GM12892 (cell line): Measurements from ENCODE around the gene SHISA8.

Experiments used
- DNase-seq: peaks from one replicate; pipeline ENCODE4 v3.0.0; 2011; ENCODE audit not compliant: insufficient read length
- FAIRE-seq: peaks from 2 replicates; lab custom pipeline; 2011; peaks lifted over from hg19 to GRCh38; lab: Jason Lieb, UNC
- POLR2A ChIP-seq: IDR thresholded peaks from 2 replicates; pipeline ENCODE4 v1.6.1; 2011; ENCODE audit warnings: low read depth, low read length, control low read depth
- POLR2AphosphoS5 ChIP-seq: IDR thresholded peaks from 2 replicates; pipeline ENCODE4 v1.6.1; 2011; ENCODE audit warnings: low read depth, low read length, control low read depth
- TAF1 ChIP-seq: IDR thresholded peaks from 2 replicates; pipeline ENCODE4 v1.6.1; 2011; ENCODE audit warnings: low read depth, mild to moderate bottlenecking, control low read depth, low read length, borderline replicate concordance

The SHISA8 gene

DNA sequence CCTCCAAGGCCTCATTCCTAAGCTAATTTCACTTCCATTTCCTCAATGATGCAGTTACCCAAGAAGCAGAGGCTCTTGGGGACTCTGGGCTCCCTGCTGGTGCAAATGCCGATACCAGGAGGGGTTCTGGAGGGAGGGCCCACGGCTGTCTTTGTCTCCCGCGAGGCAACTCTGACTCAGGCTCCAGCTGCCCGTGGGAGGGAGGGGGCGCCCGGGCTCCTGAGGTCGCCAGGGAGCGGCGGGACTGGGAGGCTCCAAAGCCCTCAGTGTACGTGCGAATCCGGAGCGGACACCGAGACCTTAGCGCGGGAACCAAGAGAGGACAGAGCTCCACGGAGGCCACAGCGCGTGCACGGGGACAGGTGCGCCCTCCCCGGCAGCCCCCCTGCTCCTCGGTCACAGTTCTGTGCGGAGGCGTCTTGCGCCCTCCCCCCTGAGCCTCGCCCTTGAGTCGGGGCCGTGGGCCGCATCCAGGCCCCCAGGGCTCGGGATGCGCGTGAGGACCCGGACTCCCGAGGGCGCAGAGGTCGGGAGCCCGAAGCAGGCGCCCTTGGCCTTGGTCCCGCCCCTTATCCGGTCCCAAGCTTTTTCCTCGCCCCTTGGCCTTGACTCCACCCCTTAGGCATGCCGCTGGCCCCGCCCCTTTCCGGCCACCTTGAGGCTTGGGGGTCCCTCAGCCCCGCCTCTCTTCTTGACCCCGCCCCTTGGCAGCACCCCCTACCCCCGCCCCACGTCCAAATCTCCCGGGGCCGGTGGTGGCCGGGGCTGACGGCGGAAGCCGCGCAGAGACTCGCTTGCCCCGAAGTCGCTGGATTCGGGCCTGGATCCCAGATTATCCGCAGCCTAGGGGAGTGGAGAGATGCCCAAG lies 4.7 kb upstream of the SHISA8 start:
- no peak for FAIRE-seq
- TF ChIP-seq POLR2AphosphoS5 = peak; percentile 55; the same call in 1 of the 2 replicates
- TF ChIP-seq TAF1 = no peak
- TF ChIP-seq POLR2A = peak; percentile 65
- DNase-seq = peak; percentile 77

DNA sequence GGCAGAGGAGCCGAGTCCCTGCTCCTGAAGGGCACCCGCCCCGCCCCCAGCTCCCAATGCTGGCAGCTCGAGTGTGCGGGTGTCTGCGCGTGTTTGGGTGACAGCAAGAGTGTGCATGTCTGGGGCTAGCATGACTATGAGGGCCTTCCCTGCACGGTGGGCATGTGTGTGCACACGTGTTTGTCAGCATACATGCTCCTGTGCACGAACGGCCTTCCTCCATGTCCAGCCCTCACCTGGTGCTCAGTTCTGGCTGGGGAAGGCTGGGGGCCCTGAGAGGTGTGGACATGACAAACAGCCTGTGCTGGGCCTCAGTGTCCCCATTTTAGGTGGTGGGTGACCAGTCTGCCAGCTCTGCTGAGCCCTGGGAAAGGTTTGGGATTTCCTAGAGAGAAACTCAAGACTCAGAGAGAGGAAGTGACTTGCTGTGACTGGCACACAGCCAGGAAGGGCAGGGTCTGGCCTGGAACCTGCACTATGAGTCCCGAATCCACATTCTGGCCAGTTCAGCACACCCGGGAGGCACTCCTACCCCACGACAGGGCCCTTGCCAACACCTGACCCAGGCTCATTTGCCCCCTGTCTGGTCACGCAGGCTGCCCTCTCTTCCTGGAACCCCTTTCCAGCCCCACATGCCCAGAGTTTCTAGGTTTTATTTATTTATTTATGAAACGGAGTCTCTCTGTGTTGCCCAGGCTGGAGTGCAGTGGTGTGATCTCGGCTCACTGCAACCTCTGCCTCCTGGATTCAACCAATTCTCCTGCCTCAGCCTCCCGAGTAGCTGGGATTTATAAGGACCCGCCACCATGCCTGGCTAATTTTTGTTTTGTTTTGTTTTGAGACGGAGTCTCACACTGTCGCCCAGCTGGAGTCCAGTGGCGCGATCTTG lies 3.3 kb upstream of the SHISA8 start:
- no peak for DNase-seq
- peak; percentile 89 for FAIRE-seq

DNA sequence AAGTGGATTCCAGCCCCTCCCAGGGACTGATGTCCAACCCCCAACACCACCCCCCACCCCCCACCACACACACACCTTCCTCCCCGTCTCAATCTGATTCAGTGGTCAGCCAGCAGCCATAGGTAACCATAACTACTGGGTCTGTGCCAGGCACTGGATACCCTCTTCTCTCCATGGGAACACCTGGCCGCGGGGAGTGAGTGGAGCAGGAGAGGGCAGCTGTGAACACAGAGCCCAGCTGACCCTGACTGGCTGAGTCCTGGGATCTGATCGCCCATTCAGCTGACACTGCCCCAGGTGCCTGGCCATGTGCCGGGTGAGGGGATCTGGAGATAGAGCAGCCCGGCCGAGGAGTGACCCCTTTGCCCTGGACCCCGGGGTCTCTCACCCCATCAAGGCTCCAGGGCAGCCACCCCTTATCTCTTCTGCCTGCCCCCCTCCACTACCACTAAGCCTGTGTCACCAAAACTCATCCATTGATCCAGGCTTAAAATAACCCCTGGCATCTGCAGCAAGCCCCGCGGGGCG lies 2.6 kb upstream of the SHISA8 start:
- no peak for FAIRE-seq
- TF ChIP-seq TAF1 (no peak), POLR2AphosphoS5 (0 out of 2 replicates have a peak, but pooled peaks have one; percentile 3)
- DNase-seq = no peak

More for the DNA sequence above, 3.3 kb upstream of the SHISA8 start:
- TF ChIP-seq POLR2AphosphoS5 (peak; percentile 48; the same call in 1 of the 2 replicates), POLR2A (peak; percentile 31; the same call in 1 of the 2 replicates), TAF1 (no peak)

DNA sequence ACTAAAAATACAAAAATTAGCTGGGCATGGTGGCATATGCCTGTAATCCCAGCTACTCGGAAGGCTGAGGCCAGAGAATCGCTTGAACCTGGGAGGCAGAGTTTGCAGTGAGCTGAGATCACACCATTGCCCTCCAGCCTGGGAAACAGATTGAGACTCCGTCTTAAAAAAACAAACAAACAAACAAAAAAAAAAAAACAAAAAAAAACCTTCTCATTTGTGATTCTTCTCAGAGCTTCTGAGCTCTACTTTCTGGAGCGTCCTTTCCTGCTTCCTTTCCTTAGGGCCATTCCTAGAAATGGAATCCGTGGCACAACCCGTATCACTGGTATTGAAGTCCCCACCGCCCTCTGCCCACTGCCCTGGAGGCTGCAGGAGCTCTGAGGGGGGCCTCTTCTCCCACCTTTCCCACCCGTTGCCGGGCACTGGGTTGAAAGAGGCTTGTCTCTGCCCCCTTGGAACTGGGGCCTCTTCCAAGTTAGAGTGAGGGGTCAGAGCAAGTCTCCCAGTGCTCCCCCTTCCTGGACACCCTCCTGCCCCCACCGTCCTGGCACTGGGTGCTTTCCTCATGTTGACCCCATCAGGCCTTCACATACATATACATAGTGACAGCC lies 2.0 kb upstream of the SHISA8 start:
- TF ChIP-seq TAF1 = no peak
- TF ChIP-seq POLR2AphosphoS5 = no peak
- no peak for TF ChIP-seq POLR2A
- DNase-seq (no peak), FAIRE-seq (no peak)

DNA sequence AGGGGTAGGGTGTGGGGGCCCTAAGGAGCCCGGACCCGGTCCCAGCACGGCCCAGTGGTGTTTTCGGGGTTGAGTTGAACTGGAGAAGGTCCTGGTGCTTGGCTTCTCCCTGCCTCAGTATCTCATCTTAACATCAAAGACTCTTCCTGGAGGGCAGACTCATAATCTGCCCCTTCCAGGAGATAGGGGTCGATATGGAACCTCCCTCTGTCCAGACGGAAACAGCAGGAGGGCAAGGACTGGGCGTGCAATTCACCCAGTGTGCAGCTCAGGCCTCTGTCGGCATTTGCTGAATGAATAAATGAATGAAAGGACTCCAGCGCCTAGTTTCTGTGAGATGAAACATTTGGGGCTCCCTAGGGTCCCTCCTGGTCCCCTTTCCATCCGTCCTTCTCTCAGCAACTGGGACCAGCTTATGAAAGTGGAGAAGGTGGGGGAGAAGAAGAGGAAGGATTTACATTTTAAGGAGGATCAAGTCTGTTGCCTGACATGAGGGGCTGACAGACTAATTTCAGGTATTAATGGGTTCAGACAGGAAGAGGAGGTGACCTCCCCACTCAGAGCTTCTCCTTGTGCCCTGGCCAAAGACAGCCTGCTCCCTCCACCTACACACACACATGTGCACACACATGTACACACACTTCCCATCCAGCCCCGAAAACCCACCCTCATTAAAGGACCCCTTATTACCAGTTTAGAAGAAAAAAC lies 1.1 kb upstream of the SHISA8 start:
- TF ChIP-seq POLR2A (no peak), TAF1 (no peak), POLR2AphosphoS5 (no peak)
- peak; percentile 88 for FAIRE-seq
- DNase-seq = no peak

DNA sequence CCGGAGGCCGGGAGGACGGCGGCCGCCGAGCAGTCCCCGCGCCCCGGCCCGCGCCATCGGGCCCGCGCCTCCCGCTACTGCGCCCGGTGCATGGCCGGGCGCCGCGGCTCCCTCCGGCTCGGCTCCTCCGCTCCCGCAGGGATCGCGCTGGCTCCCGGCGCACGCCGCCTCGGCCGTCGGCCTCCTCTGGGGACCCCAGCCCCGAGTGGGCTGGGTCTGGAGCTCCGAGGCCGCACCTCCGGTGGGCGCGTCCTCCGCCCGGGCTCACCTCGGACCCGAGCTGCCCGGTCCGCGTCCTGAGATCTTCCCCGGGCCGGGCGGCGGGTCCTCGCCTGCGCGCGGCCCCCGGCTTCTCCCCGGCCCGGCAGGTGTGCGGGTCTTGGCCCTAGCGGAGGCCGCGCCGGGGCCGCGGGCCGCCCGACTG lies 251 bp downstream of the SHISA8 start:
- FAIRE-seq (no peak), DNase-seq (no peak)
- TF ChIP-seq POLR2A = no peak
- no peak for TF ChIP-seq TAF1
- TF ChIP-seq POLR2AphosphoS5 = no peak

DNA sequence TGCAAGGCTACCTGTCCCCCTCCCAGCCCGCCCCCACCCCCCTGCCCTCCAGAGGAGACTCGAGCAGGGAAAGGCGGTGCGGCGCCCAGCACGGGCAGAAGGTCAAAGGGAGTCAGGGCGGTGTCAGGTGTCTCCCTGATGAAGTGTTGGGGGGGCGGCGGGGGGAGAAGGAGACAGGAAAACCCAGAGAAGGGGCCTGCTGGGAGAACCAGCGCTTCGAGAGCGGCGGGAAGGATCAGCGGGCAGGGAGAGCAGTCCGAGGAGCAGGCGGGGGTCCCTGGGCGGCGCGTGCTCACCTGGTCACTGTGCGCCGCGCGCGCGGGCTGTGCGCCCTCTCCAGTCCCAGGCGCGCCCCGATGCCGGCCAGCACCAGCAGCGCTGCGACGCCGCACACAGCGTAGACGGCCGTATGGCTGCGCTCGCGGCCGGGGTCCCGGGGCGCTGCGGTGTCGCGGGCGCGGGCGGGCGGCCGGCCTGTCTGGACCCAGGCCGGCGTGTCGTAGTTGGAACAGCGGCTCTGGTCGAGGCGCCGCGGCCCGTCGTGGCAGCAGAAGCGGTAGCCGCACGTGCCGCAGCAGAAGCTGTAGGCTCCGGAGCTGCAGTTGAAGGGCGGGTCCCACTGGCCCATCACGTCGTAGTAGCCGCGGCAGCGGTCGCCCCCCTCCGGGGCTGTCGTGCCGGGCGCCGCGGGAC lies 886 bp downstream of the SHISA8 start:
- FAIRE-seq (no peak), DNase-seq (no peak)
- TF ChIP-seq POLR2A = no peak
- no peak for TF ChIP-seq POLR2AphosphoS5
- TF ChIP-seq TAF1 = no peak

DNA sequence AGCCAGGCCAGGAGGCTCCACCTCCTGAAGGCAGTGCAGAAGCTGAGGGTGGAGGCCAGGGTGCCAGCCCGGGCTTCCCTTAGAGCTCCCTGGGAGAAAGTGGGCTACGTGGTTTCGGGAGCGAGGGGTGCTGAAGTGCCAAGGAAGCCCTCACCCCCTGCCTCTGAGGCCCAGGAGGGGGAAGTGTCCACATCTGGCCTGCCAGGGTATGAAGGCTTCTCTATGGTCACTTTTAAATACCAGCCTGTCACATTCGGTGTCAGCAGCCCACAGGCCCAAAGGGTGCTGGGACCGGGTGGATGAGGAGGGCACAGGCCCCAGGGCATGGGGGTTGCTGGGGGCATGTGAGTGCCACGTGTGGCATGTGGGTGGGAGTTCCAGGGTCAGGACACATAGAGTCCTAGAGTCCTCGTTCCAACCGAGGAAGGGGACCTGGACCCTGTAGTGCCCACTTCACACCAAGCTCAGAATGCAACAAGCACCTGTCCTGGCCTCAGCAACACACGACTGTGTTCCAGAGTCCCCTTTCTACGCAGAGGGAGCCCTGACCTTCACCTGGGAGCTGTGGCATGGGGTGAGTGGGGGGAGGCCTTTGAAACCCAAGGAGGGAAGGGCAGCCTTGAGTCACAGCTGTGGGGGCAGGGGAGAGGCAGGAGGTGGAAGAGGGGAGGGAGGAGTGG lies 1.7 kb downstream of the SHISA8 start:
- DNase-seq = no peak
- no peak for TF ChIP-seq TAF1
- TF ChIP-seq POLR2AphosphoS5 = no peak
- no peak for TF ChIP-seq POLR2A
- FAIRE-seq = no peak

DNA sequence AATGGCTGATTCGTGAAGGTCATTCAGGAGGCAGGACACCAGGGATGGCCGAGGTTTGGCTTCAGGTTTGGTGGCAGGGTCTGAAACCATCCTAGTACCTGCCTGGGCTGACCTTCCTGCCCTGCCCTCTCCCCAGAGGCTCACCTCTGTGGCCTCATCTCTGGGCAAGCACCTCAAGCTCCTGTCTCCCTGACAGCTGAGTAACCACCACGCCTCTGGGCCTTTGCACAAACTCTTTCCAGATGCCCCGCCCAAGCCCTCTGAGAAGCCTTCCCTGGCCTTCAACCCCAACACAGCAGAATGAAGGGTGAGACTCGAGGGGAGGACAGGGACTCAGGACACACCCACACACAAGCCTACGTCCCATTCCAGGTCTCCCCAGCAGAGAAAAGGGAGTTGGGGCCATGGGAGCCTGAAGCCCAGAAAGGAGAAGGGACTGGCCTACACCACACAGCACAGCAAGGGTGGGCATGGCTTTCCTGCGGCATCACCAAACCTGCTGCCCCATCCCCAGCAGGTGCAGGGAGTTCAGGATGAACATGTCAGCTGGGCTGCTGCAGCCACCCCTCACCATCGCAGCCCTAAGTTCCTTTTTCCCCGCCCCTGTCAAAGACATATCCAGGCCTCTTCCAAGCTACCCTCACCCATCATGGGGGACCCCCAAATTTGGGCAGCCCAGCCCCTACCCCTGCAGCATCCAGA lies 2.4 kb downstream of the SHISA8 start:
- DNase-seq = no peak
- TF ChIP-seq POLR2A (no peak), TAF1 (no peak), POLR2AphosphoS5 (no peak)
- peak; percentile 9 for FAIRE-seq
